IPS-18c (cell line): Measurements from ENCODE around the gene GALNTL6.
"Not testable (repeated sequence)": the region's sequence is repeated elsewhere in the genome, so short reads cannot be mapped to it uniquely, and the experiment has no call there.

ENCODE experiments used
- H3K4me3 ChIP-seq: 2 replicates; pipeline ENCODE4 v1.7.0; 2013; ENCODE audit warnings: low read depth, mild to moderate bottlenecking, low read length, moderate library complexity; ENCODE audit not compliant: insufficient read depth
- H3K9me3 ChIP-seq: one replicate; pipeline ENCODE4 v1.6.1; 2013; ENCODE audit warnings: mild to moderate bottlenecking, low read length, moderate library complexity; ENCODE audit not compliant: control insufficient read depth, insufficient read depth

Gene GALNTL6

GRCh38 chr4:173012608-173013007 lies 1199.4 kb downstream of the GALNTL6 start:
- Histone ChIP-seq H3K4me3 (no peak overlapping the region), H3K9me3 (peaks cover 2% of the 10 kb centered on the region)

- Histone ChIP-seq H3K9me3 (peaks cover 2% of the 10 kb centered on the region), H3K4me3 (no peak overlapping the region)
Measured at GRCh38 chr4:173013232-173013930, 1200.2 kb downstream of the GALNTL6 start.

- peaks cover 2% of the 10 kb centered on the region for H3K9me3 ChIP-seq
- no peak overlapping the region for H3K4me3 ChIP-seq
Measured at GRCh38 chr4:173014113-173014558, 1200.9 kb downstream of the GALNTL6 start.

GRCh38 chr4:173014836-173015235 lies 1201.6 kb downstream of the GALNTL6 start:
- Histone ChIP-seq H3K4me3 (no peak overlapping the region), H3K9me3 (peaks cover 2% of the 10 kb centered on the region)

- Histone ChIP-seq H3K4me3 (no peak overlapping the region), H3K9me3 (peaks cover 2% of the 10 kb centered on the region)
Measured at GRCh38 chr4:173017802-173018201, 1204.6 kb downstream of the GALNTL6 start.

GRCh38 chr4:173018446-173018845 lies 1205.2 kb downstream of the GALNTL6 start:
- H3K9me3 ChIP-seq = peaks cover 2% of the 10 kb centered on the region
- no peak overlapping the region for H3K4me3 ChIP-seq

- no peak overlapping the region for H3K4me3 ChIP-seq
- peaks cover 2% of the 10 kb centered on the region for H3K9me3 ChIP-seq
Measured at GRCh38 chr4:173019664-173020063, 1206.5 kb downstream of the GALNTL6 start.

- not testable (repeated sequence) for H3K9me3 ChIP-seq, H3K4me3 ChIP-seq
Measured at GRCh38 chr4:173021746-173022573, 1208.8 kb downstream of the GALNTL6 start.

- Histone ChIP-seq H3K9me3 (no peaks in the 10 kb centered on the region), H3K4me3 (no peak overlapping the region)
Measured at GRCh38 chr4:173024203-173024602, 1211.0 kb downstream of the GALNTL6 start.

GRCh38 chr4:173025131-173025530 lies 1211.9 kb downstream of the GALNTL6 start:
- H3K9me3 ChIP-seq = no peaks in the 10 kb centered on the region
- no peak overlapping the region for H3K4me3 ChIP-seq

GRCh38 chr4:173037242-173037641 lies 1224.0 kb downstream of the GALNTL6 start:
- H3K9me3 ChIP-seq = no peaks in the 10 kb centered on the region
- H3K4me3 ChIP-seq = no peak overlapping the region

GRCh38 chr4:173038192-173038896 lies 1225.1 kb downstream of the GALNTL6 start:
- H3K4me3 ChIP-seq = no peak overlapping the region
- H3K9me3 ChIP-seq = no peaks in the 10 kb centered on the region

GRCh38 chr4:173039617-173040577 lies 1226.7 kb downstream of the GALNTL6 start:
- H3K9me3 ChIP-seq = no peaks in the 10 kb centered on the region
- no peak overlapping the region for H3K4me3 ChIP-seq

GRCh38 chr4:173041482-173041881 lies 1228.3 kb downstream of the GALNTL6 start:
- no peak overlapping the region for H3K4me3 ChIP-seq

GRCh38 chr4:173042139-173042538 lies 1228.9 kb downstream of the GALNTL6 start:
- H3K4me3 ChIP-seq, H3K9me3 ChIP-seq: not testable (repeated sequence)

More at GRCh38 chr4:173041482-173041881, 1228.3 kb downstream of the GALNTL6 start:
- no peaks in the 10 kb centered on the region for H3K9me3 ChIP-seq

- Histone ChIP-seq H3K4me3 (no peak overlapping the region), H3K9me3 (no peaks in the 10 kb centered on the region)
Measured at GRCh38 chr4:173044340-173044739, 1231.1 kb downstream of the GALNTL6 start.

- Histone ChIP-seq H3K4me3 (no peak overlapping the region), H3K9me3 (no peaks in the 10 kb centered on the region)
Measured at GRCh38 chr4:173045571-173045970, 1232.4 kb downstream of the GALNTL6 start.
